Ovary (tissue), 3 donors: ENCODE data around the gene DLG5.

ENCODE experiments used
- CTCF ChIP-seq, 3 donors: fragments of 450-650 bp in 2 of 3; fragments of 200-600 bp in 1 of 3; IDR thresholded peaks; one replicate each; pipeline versions ENCODE4 v1.5.1 to v1.8.0; 2016 to 2022; ENCODE audit warnings: antibody characterized with exemption in 3 of 3, mild to moderate bottlenecking in 1 of 3
- POLR2A ChIP-seq: fragments of 450-650 bp; IDR thresholded peaks from one replicate; pipeline ENCODE4 v1.6.1; 2017; ENCODE audit warnings: antibody characterized with exemption, mild to moderate bottlenecking, moderate library complexity
- donor health status: DM: no; HTN: no; CAD: no.

DNA sequence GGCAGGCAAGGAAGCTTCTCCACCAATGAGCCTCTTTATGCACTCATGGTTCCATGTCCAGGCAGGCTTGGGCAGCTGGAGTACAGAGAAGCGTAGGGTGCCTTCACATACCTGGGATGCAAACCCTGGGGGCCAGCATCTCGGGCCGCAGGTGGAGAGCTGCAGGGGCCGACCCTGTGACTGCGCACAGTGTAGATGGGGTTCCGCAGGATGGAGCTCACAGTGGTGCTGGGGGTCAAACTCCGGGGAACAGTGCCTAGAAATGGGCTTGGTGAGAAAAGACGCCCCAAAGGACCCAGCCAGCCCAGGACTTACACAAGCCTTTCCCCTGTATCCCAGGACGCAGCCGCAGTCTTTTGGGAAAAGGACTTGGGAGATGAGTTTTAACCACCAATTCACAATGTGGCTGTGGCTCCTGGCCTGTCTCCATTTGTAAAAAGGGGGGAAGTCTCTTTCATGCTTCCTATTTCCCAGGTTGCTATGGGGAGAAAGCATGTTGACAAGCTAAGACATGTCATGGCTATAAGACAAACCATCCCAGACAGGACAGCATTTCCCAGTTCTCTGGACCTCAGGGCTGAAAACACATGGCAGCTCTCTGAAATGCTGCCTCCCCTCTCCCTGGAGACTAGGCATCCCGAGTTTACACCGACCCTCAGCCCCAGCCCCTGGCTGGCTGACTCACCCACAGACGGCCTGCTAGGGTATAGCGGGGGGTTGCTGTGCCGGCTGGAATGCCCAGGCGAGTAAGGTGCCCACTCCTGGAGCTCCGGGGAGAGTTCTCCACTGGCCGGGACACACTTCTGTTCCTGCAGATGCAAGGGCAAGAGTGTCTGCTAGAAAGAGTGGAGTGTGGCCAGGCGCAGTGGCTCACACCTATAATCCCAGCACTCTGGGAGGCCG, 107.1 kb downstream of the DLG5 start:
- TF ChIP-seq CTCF (IDR thresholded peaks at IDR 0.05) (no peak), POLR2A (no peak)
